GM21447 (cell line): ENCODE measurements around the gene HSPB1.
"Not testable (repeated sequence)": the region's sequence is repeated elsewhere in the genome, so short reads cannot be mapped to it uniquely, and the experiment has no call there.

Source experiments
- ATAC-seq: cut with Tn5 transposase; IDR thresholded peaks from one replicate; pipeline ENCODE4 v1.9.1; 2021; ENCODE audit not compliant: unreplicated experiment

Gene HSPB1

DNA sequence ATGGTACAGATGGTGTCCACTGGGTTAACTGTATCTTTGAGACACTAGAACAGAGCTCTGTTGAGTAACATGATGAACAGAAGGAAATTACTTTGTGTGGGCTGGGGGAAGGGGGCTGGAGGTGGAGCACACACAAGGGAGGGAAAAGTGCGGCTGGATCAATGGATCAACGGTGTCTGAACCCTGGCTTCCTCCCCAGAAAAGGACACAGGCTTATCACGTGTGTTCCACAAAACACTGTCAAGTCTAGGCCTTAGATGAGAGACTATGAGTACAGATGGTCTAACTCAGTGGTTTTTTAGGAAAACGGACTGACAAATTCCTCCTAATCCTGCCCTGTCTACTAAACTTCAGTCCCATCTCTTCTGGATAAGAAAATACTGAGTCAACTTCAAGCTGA is 27.8 kb downstream of the HSPB1 start:
- ATAC-seq: no peak

DNA sequence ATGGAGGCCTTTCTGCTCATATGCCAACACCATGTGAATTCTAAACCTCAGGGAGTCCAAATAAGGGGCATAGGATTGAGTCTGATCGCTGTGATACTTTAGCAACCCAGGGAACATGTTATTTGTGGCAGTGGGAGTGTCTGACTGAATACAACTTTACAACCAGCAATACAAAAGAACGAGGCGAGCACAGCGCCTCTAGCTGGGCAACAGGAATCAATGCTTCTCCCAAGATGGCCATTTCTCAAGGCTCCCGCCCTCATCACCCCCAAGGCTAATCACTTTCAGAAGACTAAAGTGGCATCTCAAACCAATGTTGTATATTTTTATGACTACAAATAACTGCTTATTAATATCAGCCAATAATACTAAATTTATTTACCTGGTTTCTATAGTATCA is 28.2 kb downstream of the HSPB1 start:
- ATAC-seq: no peak

DNA sequence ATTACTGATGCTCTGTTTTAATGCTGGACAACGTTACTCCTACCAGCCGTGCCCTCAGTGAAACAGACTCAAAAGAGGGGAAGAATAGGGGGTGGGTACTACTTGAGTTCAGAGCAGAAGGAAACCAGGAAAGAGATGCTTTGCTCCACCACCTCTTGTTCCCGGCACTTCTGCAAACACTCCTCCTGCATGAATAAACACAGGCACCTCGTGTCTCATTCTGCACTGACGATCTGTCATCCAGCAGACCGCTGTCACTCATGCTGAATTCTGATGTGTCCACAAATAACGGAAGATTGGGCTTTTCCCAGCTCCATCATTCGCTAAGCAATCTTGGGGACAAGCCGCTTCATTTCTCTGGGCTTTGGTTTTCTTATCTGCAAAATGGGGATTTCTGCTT is 29.6 kb downstream of the HSPB1 start:
- ATAC-seq: no peak

DNA sequence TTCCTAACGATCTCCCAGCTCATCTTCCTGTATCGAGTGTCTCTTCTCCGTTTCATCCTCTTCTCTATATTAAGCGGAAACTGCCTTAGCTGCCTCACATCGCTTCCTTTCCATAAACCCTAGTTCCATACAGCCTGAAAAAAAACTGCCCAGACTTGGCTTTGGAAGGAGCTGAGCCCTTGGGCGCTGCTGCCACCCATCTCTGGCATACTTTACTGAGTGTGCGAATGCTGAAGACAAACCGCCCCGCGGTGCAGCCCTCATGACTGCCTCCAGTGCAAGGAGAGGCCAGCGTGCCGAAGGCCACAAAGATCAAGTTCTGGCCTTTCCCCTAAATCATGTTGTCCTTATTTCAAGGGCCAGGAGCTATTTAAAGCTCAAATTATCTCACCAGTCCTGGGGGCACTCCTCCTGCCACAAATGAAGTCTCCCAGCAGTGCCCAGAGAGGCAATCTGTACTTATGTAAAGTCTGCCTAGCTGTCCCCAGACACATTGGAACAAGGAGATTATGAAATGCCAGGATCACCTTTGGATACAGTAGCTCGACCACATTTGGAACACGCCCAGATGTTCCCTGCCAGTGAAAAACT is 31.1 kb downstream of the HSPB1 start:
- no peak for ATAC-seq

DNA sequence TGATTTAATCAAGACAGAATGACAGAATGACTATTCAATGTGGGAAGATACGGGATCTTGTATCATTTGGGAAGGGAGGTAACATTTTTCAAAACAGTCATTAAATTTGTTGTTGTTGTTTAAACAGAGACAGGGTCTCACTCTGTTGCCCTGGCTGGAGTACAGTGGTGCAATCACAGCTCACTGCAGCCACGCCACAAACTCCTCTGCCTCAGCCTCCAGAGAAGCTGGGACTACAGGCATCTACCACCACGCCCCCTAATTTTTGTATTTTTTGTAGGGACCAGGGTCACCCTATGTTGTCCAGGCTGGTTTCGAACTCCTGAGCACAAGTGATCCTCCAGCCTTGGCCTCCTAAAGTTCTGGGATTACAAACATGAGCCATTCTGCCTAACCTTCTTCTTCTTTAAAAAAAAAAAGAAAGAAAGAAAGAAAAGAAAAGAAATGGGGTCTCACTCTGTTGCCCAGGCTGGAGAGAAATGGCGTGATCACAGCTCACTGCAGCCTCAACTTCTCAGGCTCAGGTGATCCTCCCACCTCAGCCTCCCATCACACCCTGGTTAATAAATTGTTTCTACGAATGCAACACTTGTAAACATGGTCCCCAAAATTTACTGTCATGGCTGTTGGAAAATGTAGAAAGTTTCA is 32.0 kb downstream of the HSPB1 start:
- no peak for ATAC-seq

DNA sequence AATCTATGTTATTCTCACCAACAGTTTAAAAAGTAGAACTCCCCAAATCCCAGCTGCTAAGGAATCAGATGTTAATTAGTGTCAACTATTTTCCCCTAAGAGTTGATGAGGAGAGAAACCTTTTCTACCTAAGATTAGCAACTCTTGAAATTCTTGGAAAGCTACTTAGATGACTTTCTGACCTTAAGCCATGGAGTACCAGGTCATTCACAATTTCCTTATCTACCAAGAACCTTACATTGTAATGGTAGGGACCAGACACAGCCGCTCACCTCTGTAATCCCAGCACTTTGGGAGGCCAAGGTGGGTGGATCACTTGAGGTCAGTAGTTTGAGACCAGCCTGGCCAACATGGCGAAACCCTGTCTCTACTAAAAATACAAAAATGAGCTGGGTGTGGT is 32.9 kb downstream of the HSPB1 start:
- not testable (repeated sequence) for ATAC-seq

DNA sequence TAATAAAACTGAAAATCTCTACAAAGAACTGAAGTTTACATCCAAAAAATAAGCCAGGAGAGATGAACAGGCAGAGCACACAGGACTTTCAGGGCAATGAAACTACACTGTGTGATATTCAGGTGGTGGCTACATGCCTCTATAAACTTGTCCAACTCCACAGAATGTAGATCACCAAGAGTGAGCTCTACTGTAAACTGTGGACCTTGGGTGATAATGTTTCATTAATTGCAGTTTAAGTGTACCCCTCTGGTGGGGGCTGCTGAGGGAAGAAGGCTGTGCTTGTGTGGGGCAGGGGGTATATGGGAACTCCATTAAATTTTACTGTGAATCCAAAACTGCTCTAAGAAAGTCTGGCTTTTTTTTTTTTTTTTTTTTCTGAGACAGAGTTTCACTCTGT is 33.6 kb downstream of the HSPB1 start:
- ATAC-seq: no peak

DNA sequence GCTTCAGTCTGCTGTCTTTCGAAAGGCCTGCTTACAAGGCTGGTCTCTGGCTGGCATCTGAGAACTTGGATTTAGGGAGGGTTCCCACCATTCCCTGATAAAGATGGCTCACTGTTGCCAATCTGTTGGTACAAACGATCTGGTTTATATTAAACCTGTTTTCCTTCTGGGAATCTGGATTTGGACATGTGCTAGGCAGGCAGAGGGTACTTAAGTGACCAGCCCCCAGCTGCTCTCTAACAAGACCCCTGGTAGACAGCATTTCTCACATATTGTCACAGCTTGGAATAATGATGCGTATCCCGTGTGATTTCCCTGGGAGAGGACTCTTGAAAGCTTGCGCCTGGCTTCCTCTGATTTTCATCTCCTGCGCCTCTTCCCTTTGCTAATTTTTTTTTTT is 34.7 kb downstream of the HSPB1 start:
- no peak for ATAC-seq

DNA sequence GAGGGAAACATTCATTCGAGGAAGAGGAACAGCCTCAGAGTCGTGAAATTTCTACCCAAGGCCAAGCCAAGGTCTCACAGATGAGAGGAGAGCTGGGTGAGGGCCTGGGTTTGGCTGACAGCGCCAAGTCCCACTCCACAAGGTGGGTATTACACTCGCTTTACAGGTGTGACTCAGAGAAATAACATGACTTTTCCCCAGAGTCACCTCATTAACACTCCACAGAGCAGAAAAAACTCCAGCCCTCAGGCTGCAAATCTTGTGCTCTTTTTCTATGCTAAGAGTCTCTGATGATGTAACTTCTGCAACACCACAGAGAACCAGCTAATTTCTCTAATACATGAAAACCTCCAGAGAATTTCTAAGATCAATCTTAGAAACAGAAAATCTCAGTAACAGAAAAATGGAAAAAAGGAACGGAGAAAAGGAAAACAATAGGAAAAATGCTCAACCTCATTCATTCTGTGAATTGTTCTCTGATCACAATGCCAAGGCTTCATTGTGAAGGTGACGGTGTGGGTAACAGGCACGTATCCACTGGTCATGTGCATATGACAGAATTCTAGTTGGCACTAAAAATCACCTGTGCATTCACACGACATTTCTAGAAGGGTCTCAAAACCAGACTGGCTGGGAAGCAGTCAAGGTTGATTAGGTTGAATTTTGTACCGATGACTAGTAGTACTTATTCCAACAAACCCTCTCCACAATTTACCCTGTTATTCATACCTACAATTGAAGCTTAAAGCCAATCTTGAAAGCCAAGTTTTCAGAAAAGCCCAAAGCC is 36.0 kb downstream of the HSPB1 start:
- ATAC-seq: no peak

DNA sequence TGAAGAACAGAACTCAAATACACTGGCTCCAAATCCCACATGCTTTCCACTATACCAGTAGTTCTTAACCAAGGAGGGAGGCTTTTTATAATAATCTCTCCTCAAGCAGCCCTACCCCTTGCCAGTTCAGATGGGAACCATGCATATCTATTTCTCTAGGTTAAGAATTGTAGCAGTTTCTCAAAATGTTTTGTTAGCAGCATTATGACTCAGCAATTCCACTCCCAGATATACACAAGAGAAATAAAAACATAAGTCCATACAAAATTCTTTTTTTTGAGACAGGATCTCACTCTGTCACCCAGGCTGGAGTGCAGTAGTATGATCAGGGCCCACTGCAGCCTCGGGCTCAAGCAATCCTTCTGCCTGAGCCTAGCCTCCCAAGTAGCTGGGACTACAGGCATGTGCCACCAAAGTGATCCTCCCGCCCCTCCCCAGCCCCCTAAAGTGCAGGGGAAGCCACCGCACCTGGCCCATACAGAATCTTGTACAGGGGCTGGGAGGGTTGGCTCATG is 38.2 kb downstream of the HSPB1 start:
- no peak for ATAC-seq

DNA sequence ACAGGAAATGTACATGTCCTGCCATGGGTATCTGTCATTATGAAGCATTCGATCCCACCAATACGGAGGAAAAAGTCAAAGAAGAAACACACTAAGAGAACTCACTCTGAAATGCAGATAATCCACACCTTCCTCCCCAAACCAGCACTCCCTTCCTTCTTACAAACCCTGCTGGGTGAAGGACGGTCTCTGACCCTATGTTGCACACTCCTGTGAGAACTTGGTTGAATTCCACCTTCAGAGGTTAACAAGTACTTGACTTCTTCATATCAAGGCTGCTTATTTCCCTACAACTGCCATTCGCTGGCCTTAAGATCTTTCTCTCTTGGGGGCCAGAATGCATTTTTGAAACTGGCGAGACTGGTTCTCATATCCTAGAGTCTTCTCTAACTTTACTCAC is 39.7 kb downstream of the HSPB1 start:
- ATAC-seq: no peak

DNA sequence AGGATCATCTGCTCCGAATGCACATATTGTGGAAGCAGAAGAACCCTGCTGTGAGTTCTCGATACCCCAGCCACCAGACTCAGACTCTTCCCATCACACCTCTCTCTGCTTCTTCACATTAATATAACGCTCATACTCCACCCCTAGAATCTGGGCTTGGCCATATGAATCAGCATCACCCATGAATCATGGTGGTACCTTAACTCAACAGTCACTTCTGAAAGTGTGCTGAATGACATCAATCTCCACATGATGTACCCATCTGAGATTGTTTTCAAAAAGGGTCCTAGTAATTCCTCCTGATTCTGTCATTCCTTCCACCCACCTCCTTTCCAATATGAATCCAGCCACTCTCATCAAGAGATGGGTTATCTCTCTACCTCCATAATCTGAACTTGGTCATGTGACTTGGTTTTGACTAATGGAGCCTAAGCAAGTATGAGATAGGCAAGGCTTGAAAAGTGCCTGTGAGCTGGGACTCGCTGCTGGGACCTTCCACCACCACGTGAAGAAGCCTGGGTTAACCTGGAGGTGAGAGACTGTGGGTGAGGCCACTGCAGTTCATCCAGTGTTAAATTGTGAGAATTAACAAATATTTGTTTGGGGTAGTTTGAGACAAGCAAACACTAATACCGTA is 40.9 kb downstream of the HSPB1 start:
- ATAC-seq: no peak

DNA sequence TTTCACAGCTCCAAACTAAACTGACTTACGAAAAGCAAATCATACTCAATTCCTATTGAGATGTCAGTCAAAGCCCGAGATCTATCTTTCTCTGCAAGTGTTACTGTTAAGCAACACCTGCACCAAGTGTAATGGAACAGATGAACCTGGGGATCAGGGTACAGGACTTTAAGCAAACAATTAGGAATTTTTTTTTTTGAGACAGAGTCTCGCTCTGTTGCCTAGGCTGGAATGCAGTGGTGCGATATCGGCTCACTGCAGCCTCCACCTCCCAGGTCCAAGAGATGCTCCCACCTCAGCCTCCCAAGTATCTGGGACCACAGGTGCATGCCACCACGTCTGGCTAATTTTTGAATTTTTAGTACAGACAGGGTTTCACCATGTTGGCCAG is 41.5 kb downstream of the HSPB1 start:
- ATAC-seq: no peak

DNA sequence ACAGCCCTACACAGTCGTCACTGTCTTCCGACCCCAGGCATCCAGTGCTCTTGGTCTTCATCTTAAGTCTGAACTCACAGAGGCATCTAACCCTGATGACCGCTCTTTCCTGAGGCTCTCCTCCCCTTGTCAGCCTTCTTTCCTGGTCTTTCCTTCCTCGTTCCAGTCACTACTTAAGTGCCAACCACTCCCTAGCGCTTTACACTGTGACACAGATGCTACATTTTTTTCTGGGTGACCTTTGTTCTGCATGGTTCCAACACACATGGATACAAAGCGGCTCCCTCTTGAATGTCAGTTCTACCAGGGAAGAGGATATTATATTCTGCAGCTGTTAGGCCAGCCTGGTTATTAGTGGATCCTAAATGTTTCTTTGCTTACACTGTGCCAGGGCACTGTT is 43.6 kb downstream of the HSPB1 start:
- no peak for ATAC-seq

DNA sequence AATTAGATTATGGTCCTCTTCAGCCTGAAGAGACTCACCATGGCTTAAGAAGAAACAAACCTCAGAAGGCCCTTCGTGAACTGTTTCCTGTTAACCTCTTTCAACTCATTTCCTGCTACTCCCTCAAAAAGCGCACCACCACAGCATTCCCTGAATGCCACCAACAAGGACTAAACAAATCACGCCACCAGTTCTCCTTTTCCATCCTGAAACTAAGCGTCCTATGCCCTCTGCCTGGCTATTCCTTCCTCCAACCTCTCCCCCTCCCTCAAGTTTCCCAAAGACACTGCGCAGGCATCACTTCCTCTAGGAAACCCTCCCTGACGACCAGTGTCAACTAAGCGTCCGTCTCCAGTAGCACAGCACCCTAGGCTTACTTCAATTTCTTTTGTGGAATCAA is 44.3 kb downstream of the HSPB1 start:
- no peak for ATAC-seq

DNA sequence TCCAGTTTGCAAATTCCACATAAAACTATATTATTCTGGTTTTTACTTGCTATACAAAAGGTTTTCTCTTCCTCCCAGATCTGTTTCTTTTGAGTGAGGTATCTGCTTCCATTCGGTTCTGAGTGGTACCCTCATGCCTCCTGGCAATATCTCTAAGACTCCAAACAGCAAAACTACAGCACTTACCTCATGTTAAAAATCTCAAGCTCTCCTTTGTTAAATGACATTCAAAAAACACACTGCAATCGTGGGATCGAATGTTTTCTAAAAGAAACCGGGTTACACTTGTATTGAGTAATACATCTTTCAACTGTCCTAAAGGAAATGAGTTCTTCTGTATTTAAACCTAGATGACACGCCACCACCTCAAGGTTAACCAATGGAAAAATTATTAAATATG is 45.2 kb downstream of the HSPB1 start:
- no peak for ATAC-seq

DNA sequence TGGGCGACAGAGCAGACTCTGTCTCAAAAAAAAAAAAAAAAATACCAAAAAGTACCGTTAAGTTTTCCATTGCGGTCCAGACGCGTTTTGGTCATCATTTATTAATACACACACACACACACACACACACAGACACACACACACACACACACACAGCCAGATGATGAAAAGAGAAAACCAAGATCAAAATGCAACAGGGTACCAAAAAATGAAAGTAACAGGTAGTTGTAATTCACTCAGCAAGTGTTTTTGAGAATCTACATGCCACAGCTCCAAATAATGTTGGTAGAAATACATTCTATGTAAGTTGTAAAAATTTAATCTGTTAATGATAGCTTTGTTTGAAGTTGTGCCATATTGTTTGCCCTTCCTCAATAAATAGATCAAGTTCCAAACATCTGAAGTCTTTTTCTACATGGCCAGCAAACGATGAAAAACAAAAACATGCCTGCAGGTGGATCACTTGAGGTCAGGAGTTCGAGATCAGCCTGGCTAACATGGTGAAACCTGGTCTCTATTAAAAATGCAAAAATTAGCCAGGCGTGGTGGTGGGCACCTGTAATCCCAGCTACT is 46.9 kb downstream of the HSPB1 start:
- ATAC-seq: no peak

DNA sequence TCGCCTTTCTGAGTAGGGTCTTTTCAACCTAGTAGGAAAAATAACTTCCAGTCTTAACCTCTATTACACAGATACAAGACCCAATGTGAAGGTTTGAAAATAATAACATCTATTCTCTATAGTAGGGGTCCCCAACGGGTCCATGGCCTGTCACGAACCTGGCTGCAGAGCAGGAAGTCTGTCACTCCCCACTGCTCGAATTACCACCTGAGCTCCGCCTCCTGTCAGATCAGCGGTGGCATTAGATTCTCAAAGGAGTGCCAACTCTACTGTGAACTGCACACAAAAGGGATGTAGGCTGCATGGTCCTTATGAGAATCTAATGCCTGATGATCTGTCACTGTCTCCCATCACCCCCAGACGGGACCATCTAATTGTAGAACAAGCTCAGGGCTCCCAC is 48.9 kb downstream of the HSPB1 start:
- no peak for ATAC-seq

DNA sequence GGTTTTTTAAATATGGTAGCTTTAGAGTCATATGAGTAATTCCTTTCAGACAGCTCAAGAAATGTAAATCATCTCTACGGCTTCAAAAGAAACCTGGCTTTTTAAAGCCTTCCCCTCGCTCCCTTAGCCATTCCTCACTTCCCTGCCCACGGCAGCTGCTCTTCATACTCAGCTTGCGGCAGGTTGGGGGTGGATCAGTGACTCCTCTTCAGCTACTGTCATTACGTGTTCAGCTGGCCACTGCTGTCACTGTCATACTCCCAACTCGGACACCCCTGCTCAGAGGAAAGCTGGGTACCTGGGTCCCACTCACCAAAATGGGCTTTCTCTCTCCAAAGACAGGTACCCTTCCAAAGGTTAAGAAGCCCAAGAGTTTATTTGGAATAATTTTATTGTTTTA is 49.7 kb downstream of the HSPB1 start:
- ATAC-seq: no peak

DNA sequence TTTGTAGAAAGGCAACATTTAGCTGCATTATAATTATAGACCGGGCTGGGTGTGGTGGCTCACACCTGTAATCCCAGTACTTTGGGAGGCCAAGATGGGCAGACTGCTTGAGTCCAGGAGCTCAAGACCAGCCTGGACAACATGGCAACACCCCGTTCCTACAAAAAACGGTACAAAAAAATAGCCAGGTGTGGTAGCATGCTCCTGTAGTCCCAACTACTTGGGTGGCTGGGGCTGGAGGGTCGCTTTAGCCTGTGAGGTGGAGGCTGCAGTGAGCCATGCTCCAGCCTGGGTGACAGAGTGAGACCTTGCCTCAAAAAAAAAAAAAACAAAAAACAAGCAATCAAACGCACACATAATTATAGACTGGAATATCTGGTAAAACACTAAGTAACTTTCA is 51.3 kb downstream of the HSPB1 start:
- ATAC-seq: no peak
